ENCODE results near the gene RNASE12. TPM values are rescaled to one million over a fixed set of nuclear protein-coding genes. Genes with fewer than 3 reads are reported as not detected.

Gene RNASE12
- polyA plus RNA-seq, 1 of the 3 experiments (the other 2 are of a cell fraction) = not detected

- TF ChIP-seq, protein P1, sequence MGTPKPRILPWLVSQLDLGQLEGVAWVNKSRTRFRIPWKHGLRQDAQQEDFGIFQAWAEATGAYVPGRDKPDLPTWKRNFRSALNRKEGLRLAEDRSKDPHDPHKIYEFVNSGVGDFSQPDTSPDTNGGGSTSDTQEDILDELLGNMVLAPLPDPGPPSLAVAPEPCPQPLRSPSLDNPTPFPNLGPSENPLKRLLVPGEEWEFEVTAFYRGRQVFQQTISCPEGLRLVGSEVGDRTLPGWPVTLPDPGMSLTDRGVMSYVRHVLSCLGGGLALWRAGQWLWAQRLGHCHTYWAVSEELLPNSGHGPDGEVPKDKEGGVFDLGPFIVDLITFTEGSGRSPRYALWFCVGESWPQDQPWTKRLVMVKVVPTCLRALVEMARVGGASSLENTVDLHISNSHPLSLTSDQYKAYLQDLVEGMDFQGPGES (IDR thresholded peaks at IDR 0.05; ENCODE audit: low read depth, low read length) = no peak
- TF ChIP-seq ELF1 (IDR thresholded peaks at IDR 0.05) = no peak
These were observed 31.7 kb downstream of the RNASE12 start (continued) for GRCh38 chr14:20559461-20559904.

DNA sequence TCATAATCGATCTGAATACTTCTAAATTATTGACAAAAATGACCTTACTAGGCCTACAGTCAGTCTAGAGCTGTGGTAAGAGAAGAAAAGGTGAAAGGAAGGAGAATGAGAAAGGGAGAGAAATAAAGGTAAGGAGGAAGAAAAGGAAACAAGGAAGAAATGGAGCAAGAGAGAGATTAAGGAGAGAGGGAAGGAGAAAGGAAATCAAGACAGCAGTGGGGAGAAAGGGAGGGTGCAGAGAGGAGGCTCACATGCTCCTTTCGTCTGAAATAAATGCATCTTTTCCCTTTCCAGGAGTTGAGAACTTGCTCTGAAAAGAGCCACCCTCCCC lies 34.0 kb downstream of the RNASE12 start:
- no peak overlapping the region for H3K4me2 ChIP-seq
- no peak overlapping the region for H3K4me3 ChIP-seq (ENCODE audit: low read depth in 2 of 2, low read length in 1 of 2)
- 3% methylated on average over 2 of the region's 2 CpGs for WGBS (ENCODE audit: low lambda C conversion rate)
- no peaks in the 10 kb centered on the region for H3K79me2 ChIP-seq (ENCODE audit: insufficient read depth)
- ChIA-PET CTCF (interaction anchor here (2.4 kb wide), 1 partner anchor 26 kb away, joined by 9 read pairs; no protein-coding TSS in a partner anchor), POLR2A (no interaction called here)
- peaks cover 42% of the 10 kb centered on the region for H3K27me3 ChIP-seq (ENCODE audit: insufficient read depth)
- H2AFZ ChIP-seq (ENCODE audit: low read depth) = no peak overlapping the region
- no peak for TF ChIP-seq USF1 (IDR thresholded peaks at IDR 0.05; ENCODE audit: borderline replicate concordance, low read depth)
- no peak for TF ChIP-seq NRF1 (IDR thresholded peaks at IDR 0.05; ENCODE audit: low read depth, low read length)
- TF ChIP-seq, protein P2, sequence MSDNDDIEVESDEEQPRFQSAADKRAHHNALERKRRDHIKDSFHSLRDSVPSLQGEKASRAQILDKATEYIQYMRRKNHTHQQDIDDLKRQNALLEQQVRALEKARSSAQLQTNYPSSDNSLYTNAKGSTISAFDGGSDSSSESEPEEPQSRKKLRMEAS (IDR thresholded peaks at IDR 0.05; ENCODE audit: low read depth) = no peak
- no peak for TF ChIP-seq FOXJ3 (CRISPR knock-in tag; IDR thresholded peaks at IDR 0.05)
- no peaks in the 10 kb centered on the region for H4K20me1 ChIP-seq (ENCODE audit: insufficient read depth)
- H3K27ac ChIP-seq (ENCODE audit: low read depth in 2 of 2, low read length in 1 of 2) = no peak overlapping the region
- no peak for DNase-seq
- no peaks in the 10 kb centered on the region for H3K9me2 ChIP-seq
- H3K9ac ChIP-seq = no peak overlapping the region
- H3K9me3 ChIP-seq = no peaks in the 10 kb centered on the region
- no peaks in the 10 kb centered on the region for H3K36me3 ChIP-seq (replicated peaks in 1 of 2; ENCODE audit: control insufficient read depth in 1 of 2, insufficient read depth in 2 of 2, low read length in 1 of 2)
- no peaks in the 10 kb centered on the region for H3K4me1 ChIP-seq (ENCODE audit: control insufficient read depth in 1 of 2, insufficient read depth in 2 of 2, low read depth in 1 of 2, low read length in 1 of 2)
- no peaks in the 10 kb centered on the region for H3F3A ChIP-seq (replicated peaks; ENCODE audit: insufficient read depth)

- no peaks in the 10 kb centered on the region for H3K36me3 ChIP-seq (replicated peaks in 1 of 2; ENCODE audit: control insufficient read depth in 1 of 2, insufficient read depth in 2 of 2, low read length in 1 of 2)
- 6% methylated on average over 11 of the region's 11 CpGs for WGBS (ENCODE audit: low lambda C conversion rate)
- no peak overlapping the region for H2AFZ ChIP-seq (ENCODE audit: low read depth)
- TF ChIP-seq MXI1 (IDR thresholded peaks at IDR 0.05; ENCODE audit: low read depth, low read length) (no peak), RXRA (IDR thresholded peaks at IDR 0.05; ENCODE audit: borderline replicate concordance, low read depth) (no peak), USF2 (IDR thresholded peaks at IDR 0.05; ENCODE audit: borderline replicate concordance, low read depth, low read length) (no peak), FOSL2 (IDR thresholded peaks at IDR 0.05; ENCODE audit: borderline replicate concordance, low read depth) (no peak), GABPA (IDR thresholded peaks at IDR 0.05; ENCODE audit: low read depth) (no peak), USF1 (IDR thresholded peaks at IDR 0.05; ENCODE audit: borderline replicate concordance, low read depth) (no peak), TAF1 (IDR thresholded peaks at IDR 0.05; ENCODE audit: borderline replicate concordance, low read depth, low read length) (no peak)
- TF ChIP-seq, protein P3, sequence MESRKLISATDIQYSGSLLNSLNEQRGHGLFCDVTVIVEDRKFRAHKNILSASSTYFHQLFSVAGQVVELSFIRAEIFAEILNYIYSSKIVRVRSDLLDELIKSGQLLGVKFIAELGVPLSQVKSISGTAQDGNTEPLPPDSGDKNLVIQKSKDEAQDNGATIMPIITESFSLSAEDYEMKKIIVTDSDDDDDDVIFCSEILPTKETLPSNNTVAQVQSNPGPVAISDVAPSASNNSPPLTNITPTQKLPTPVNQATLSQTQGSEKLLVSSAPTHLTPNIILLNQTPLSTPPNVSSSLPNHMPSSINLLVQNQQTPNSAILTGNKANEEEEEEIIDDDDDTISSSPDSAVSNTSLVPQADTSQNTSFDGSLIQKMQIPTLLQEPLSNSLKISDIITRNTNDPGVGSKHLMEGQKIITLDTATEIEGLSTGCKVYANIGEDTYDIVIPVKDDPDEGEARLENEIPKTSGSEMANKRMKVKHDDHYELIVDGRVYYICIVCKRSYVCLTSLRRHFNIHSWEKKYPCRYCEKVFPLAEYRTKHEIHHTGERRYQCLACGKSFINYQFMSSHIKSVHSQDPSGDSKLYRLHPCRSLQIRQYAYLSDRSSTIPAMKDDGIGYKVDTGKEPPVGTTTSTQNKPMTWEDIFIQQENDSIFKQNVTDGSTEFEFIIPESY (IDR thresholded peaks at IDR 0.05; ENCODE audit: borderline replicate concordance, low read depth) = no peak
- no peak overlapping the region for H3K27ac ChIP-seq (ENCODE audit: low read depth in 2 of 2, low read length in 1 of 2)
- ChIA-PET CTCF (interaction anchor here (2.4 kb wide), 1 partner anchor 26 kb away, joined by 9 read pairs; no protein-coding TSS in a partner anchor), POLR2A (no interaction called here)
- H3K4me3 ChIP-seq (ENCODE audit: low read depth in 2 of 2, low read length in 1 of 2) = no peak overlapping the region
- no peaks in the 10 kb centered on the region for H3K4me1 ChIP-seq (ENCODE audit: control insufficient read depth in 1 of 2, insufficient read depth in 2 of 2, low read depth in 1 of 2, low read length in 1 of 2)
- DNase-seq = no peak
- no peaks in the 10 kb centered on the region for H3K79me2 ChIP-seq (ENCODE audit: insufficient read depth)
- no peak overlapping the region for H3K4me2 ChIP-seq
- no peaks in the 10 kb centered on the region for H3F3A ChIP-seq (replicated peaks; ENCODE audit: insufficient read depth)
- no peaks in the 10 kb centered on the region for H4K20me1 ChIP-seq (ENCODE audit: insufficient read depth)
- H3K9me2 ChIP-seq = no peaks in the 10 kb centered on the region
- H3K9me3 ChIP-seq = no peaks in the 10 kb centered on the region
- H3K9ac ChIP-seq = no peak overlapping the region
- peaks cover 37% of the 10 kb centered on the region for H3K27me3 ChIP-seq (ENCODE audit: insufficient read depth)
These were observed 34.5 kb downstream of the RNASE12 start for GRCh38 chr14:20556500-20557211.
